HG03103 (cell line): ENCODE results near the gene COL23A1.

Experiments used
- ATAC-seq: cut with Tn5 transposase; IDR thresholded peaks from one replicate; pipeline ENCODE4 v1.9.1; 2021; ENCODE audit warnings: low read depth; ENCODE audit not compliant: unreplicated experiment

COL23A1 gene

GRCh38 chr5:178429491-178430185 lies 160.6 kb downstream of the COL23A1 start:
- ATAC-seq = no peak

GRCh38 chr5:178429156-178429468 lies 161.1 kb downstream of the COL23A1 start:
- no peak for ATAC-seq

- ATAC-seq = no peak
Observed at GRCh38 chr5:178428341-178429155, 161.6 kb downstream of the COL23A1 start.

GRCh38 chr5:178427576-178428197 lies 162.5 kb downstream of the COL23A1 start:
- ATAC-seq = no peak

- ATAC-seq = no peak
Observed at GRCh38 chr5:178426326-178427130, 163.7 kb downstream of the COL23A1 start.

- ATAC-seq = no peak
Observed at GRCh38 chr5:178425621-178426068, 164.5 kb downstream of the COL23A1 start.

- no peak for ATAC-seq
Observed at GRCh38 chr5:178424810-178425177, 165.4 kb downstream of the COL23A1 start.

- ATAC-seq = no peak
Observed at GRCh38 chr5:178423901-178424809, 166.0 kb downstream of the COL23A1 start.

- ATAC-seq = no peak
Observed at GRCh38 chr5:178423431-178423830, 166.8 kb downstream of the COL23A1 start.

GRCh38 chr5:178422400-178422775 lies 167.8 kb downstream of the COL23A1 start:
- ATAC-seq = no peak

- ATAC-seq = no peak
Observed at GRCh38 chr5:178421699-178422399, 168.3 kb downstream of the COL23A1 start.

GRCh38 chr5:178421128-178421527 lies 169.1 kb downstream of the COL23A1 start:
- ATAC-seq = no peak

GRCh38 chr5:178420354-178420781 lies 169.8 kb downstream of the COL23A1 start:
- ATAC-seq = no peak

GRCh38 chr5:178419651-178420050 lies 170.5 kb downstream of the COL23A1 start:
- no peak for ATAC-seq

- no peak for ATAC-seq
Observed at GRCh38 chr5:178419196-178419595, 171.0 kb downstream of the COL23A1 start.

GRCh38 chr5:178418471-178419010 lies 171.7 kb downstream of the COL23A1 start:
- no peak for ATAC-seq

- ATAC-seq = no peak
Observed at GRCh38 chr5:178418031-178418430, 172.2 kb downstream of the COL23A1 start.

GRCh38 chr5:178417391-178417811 lies 172.8 kb downstream of the COL23A1 start:
- no peak for ATAC-seq

- ATAC-seq = no peak
Observed at GRCh38 chr5:178416919-178417318, 173.3 kb downstream of the COL23A1 start.
